Muscle of leg (tissue), 11 donors: Measurements from ENCODE around the gene LTBP1. TPM values are rescaled to one million over a fixed set of nuclear protein-coding genes. Genes with fewer than 3 reads are reported as not detected.

Experiments used
- DNase-seq: peaks from one replicate; pipeline ENCODE4 v3.0.0; 2013
- H3K27ac ChIP-seq: one replicate; pipeline ENCODE4 v1.5.1; 2013; ENCODE audit warnings: mild to moderate bottlenecking, low read length, control low read depth
- H3K27me3 ChIP-seq: one replicate; pipeline ENCODE4 v1.6.1; 2013; ENCODE audit warnings: low read length; ENCODE audit not compliant: control insufficient read depth, insufficient read depth
- H3K36me3 ChIP-seq: one replicate; pipeline ENCODE4 v1.6.1; 2013; ENCODE audit warnings: low read length; ENCODE audit not compliant: control insufficient read depth, insufficient read depth
- H3K4me1 ChIP-seq: one replicate; pipeline ENCODE4 v1.6.1; 2013; ENCODE audit warnings: low read length; ENCODE audit not compliant: control insufficient read depth, insufficient read depth
- H3K4me3 ChIP-seq: one replicate; pipeline ENCODE4 v1.5.1; 2013; ENCODE audit warnings: low read length, control low read depth
- H3K9me3 ChIP-seq: replicated peaks from 2 replicates; pipeline ENCODE4 v1.6.1; 2013; ENCODE audit warnings: low read depth, low read length; ENCODE audit not compliant: control insufficient read depth
- WGBS: methylation state at CpG from one replicate; pipeline ENCODE4 v1.1.5; 2013; ENCODE audit warnings: missing lambda C conversion rate; ENCODE audit not compliant: insufficient coverage; 5-methylcytosine and 5-hydroxymethylcytosine counted together
- polyA plus RNA-seq, 8 donors: library from polyadenylated mRNA; unstranded; fragments of 120-200 nt; gene quantifications; one replicate each; pipeline versions ENCODE4 v1.2.1 to v1.2.3, GENCODE V29; 2013; ENCODE audit warnings: inconsistent platforms in 1 of 8, low replicate concordance in 1 of 8; ENCODE audit not compliant: insufficient read length in 8 of 8, insufficient read depth in 1 of 8
- total RNA-seq: library from RNA; stranded (reverse); fragments of 120-200 nt; gene quantifications from one replicate; pipeline ENCODE4 v1.2.4, GENCODE V29; 2013

The LTBP1 gene
- total and polyA plus RNA-seq, 9 donors, result 37.5 to 87.3 (median 57.9) TPM

GRCh38 chr2:33264766-33265165 is 318.0 kb downstream of the LTBP1 start:
- Histone ChIP-seq H3K4me3 (no peak overlapping the region), H3K36me3 (peaks cover 8% of the 10 kb centered on the region), H3K9me3 (peaks cover 9% of the 10 kb centered on the region), H3K4me1 (peaks cover 12% of the 10 kb centered on the region), H3K27ac (no peak overlapping the region), H3K27me3 (no peaks in the 10 kb centered on the region)
- 100% methylated on average over 1 of the region's 3 CpGs for WGBS
- DNase-seq, result no peak

GRCh38 chr2:33265584-33266338 is 319.0 kb downstream of the LTBP1 start:
- H3K27ac ChIP-seq, result no peak overlapping the region
- no peak for DNase-seq
- no peak overlapping the region for H3K4me3 ChIP-seq
- H3K9me3 ChIP-seq, result peaks cover 9% of the 10 kb centered on the region
- 87% methylated on average over 5 of the region's 5 CpGs for WGBS
- peaks cover 12% of the 10 kb centered on the region for H3K4me1 ChIP-seq
- peaks cover 8% of the 10 kb centered on the region for H3K36me3 ChIP-seq
- no peaks in the 10 kb centered on the region for H3K27me3 ChIP-seq

GRCh38 chr2:33266467-33266866 is 319.7 kb downstream of the LTBP1 start:
- Histone ChIP-seq H3K36me3 (peaks cover 8% of the 10 kb centered on the region), H3K4me3 (no peak overlapping the region), H3K9me3 (peaks cover 9% of the 10 kb centered on the region), H3K4me1 (peaks cover 12% of the 10 kb centered on the region), H3K27ac (no peak overlapping the region), H3K27me3 (no peaks in the 10 kb centered on the region)
- DNase-seq, result no peak
- 98% methylated on average over 5 of the region's 6 CpGs for WGBS

GRCh38 chr2:33267043-33267442 is 320.3 kb downstream of the LTBP1 start:
- peaks cover 8% of the 10 kb centered on the region for H3K4me1 ChIP-seq
- H3K4me3 ChIP-seq, result no peak overlapping the region
- no peaks in the 10 kb centered on the region for H3K27me3 ChIP-seq
- 93% methylated on average over 2 of the region's 2 CpGs for WGBS
- H3K27ac ChIP-seq, result no peak overlapping the region
- no peak for DNase-seq
- peaks cover 9% of the 10 kb centered on the region for H3K9me3 ChIP-seq
- H3K36me3 ChIP-seq, result peaks cover 8% of the 10 kb centered on the region

- Histone ChIP-seq H3K4me1 (peaks cover 6% of the 10 kb centered on the region), H3K27me3 (no peaks in the 10 kb centered on the region), H3K36me3 (peaks cover 8% of the 10 kb centered on the region), H3K27ac (peak overlapping the region; percentile 81), H3K4me3 (no peak overlapping the region), H3K9me3 (peaks cover 9% of the 10 kb centered on the region)
- DNase-seq, result peak; percentile 93
Measured at GRCh38 chr2:33267756-33268155, 321.0 kb downstream of the LTBP1 start.

GRCh38 chr2:33268246-33268831 is 321.6 kb downstream of the LTBP1 start:
- H3K9me3 ChIP-seq, result peaks cover 9% of the 10 kb centered on the region
- H3K27me3 ChIP-seq, result no peaks in the 10 kb centered on the region
- H3K27ac ChIP-seq, result peak overlapping the region; percentile 81
- H3K36me3 ChIP-seq, result peaks cover 5% of the 10 kb centered on the region
- peak; percentile 80 for DNase-seq
- no CpG with 5 or more reads among the region's 4 CpGs for WGBS
- H3K4me1 ChIP-seq, result peaks cover 6% of the 10 kb centered on the region
- H3K4me3 ChIP-seq, result no peak overlapping the region

- peaks cover 12% of the 10 kb centered on the region for H3K4me1 ChIP-seq
- peaks cover 7% of the 10 kb centered on the region for H3K36me3 ChIP-seq
- H3K9me3 ChIP-seq, result peaks cover 2% of the 10 kb centered on the region
- DNase-seq, result no peak
- H3K27me3 ChIP-seq, result no peaks in the 10 kb centered on the region
- no peak overlapping the region for H3K4me3 ChIP-seq
- no peak overlapping the region for H3K27ac ChIP-seq
- WGBS, result 93% methylated on average over 2 of the region's 4 CpGs
Measured at GRCh38 chr2:33272001-33272400, 325.2 kb downstream of the LTBP1 start.

- DNase-seq, result no peak
- H3K4me1 ChIP-seq, result peaks cover 15% of the 10 kb centered on the region
- H3K36me3 ChIP-seq, result peaks cover 7% of the 10 kb centered on the region
- H3K9me3 ChIP-seq, result no peaks in the 10 kb centered on the region
- H3K27me3 ChIP-seq, result no peaks in the 10 kb centered on the region
- no peak overlapping the region for H3K27ac ChIP-seq
- no peak overlapping the region for H3K4me3 ChIP-seq
- WGBS, result no CpG with 5 or more reads among the region's 1 CpG
Measured at GRCh38 chr2:33273479-33273878, 326.7 kb downstream of the LTBP1 start.

- no peak for DNase-seq
- peaks cover 7% of the 10 kb centered on the region for H3K36me3 ChIP-seq
- H3K9me3 ChIP-seq, result no peaks in the 10 kb centered on the region
- no peak overlapping the region for H3K27ac ChIP-seq
- H3K27me3 ChIP-seq, result no peaks in the 10 kb centered on the region
- H3K4me1 ChIP-seq, result peaks cover 13% of the 10 kb centered on the region
- no peak overlapping the region for H3K4me3 ChIP-seq
- 100% methylated on average over 1 of the region's 5 CpGs for WGBS
Measured at GRCh38 chr2:33274524-33274923, 327.8 kb downstream of the LTBP1 start.

GRCh38 chr2:33275689-33276444 is 329.1 kb downstream of the LTBP1 start:
- no peak overlapping the region for H3K27ac ChIP-seq
- no peak for DNase-seq
- H3K36me3 ChIP-seq, result peaks cover 13% of the 10 kb centered on the region

More at GRCh38 chr2:33275689-33276444, 329.1 kb downstream of the LTBP1 start:
- H3K9me3 ChIP-seq, result no peaks in the 10 kb centered on the region
- no peak overlapping the region for H3K4me3 ChIP-seq
- peaks cover 13% of the 10 kb centered on the region for H3K4me1 ChIP-seq
- 83% methylated on average over 8 of the region's 12 CpGs for WGBS
- H3K27me3 ChIP-seq, result no peaks in the 10 kb centered on the region
